HG03108 (cell line): Measurements from ENCODE around the gene SMIM11.
A peak's percentile ranks its signal among the peaks of the same experiment; 100 is the strongest.
"Not testable (repeated sequence)": the region's sequence is repeated elsewhere in the genome, so short reads cannot be mapped to it uniquely, and the experiment has no call there.

Source experiments
- ATAC-seq: cut with Tn5 transposase; IDR thresholded peaks from one replicate; pipeline ENCODE4 v1.9.1; 2021; ENCODE audit warnings: moderate library complexity; ENCODE audit not compliant: unreplicated experiment

Gene SMIM11

GRCh38 chr21:34354836-34355235 is 20.5 kb upstream of the SMIM11 start:
- ATAC-seq = no peak

- no peak for ATAC-seq
These were observed 19.7 kb upstream of the SMIM11 start for GRCh38 chr21:34355570-34355969.

DNA sequence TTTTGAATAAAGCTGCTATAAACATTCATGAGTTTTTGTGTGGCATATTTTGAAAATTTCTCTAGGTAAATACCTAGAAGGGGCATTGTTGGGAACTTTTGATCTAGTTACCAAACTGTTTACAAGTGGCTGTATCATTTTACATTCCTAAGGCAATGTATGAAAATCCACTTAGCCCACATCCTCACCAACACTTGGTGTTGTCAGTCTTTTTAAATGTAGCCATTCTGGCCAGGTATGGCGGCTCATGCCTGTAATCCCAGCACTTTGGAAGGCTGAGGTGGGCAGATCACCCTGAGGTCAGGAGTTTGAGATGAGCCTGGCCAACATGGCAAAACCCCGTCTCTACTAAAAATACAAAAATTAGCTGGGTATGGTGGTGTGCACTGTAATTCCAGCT is 17.4 kb upstream of the SMIM11 start:
- ATAC-seq = no peak

DNA sequence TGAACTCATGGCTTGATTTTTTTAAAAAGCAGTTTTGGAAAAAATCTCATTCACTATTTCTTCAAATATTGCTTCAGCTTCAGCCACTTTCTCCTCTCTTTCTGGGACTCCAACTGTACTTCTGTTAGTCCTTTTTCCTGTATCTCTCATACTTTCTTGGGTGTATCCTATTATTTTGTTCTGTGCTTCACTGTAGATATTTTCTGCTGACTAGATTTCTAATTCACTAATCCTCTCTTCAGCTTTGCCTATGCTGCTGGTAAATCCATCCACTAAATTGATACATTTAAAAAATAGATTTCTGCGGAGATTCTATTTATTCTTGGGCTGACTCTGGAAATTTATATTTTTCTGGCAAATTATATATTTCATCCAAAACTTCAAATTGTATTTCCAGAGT is 16.4 kb upstream of the SMIM11 start:
- ATAC-seq = no peak

GRCh38 chr21:34360488-34361241 is 14.6 kb upstream of the SMIM11 start:
- ATAC-seq = no peak

DNA sequence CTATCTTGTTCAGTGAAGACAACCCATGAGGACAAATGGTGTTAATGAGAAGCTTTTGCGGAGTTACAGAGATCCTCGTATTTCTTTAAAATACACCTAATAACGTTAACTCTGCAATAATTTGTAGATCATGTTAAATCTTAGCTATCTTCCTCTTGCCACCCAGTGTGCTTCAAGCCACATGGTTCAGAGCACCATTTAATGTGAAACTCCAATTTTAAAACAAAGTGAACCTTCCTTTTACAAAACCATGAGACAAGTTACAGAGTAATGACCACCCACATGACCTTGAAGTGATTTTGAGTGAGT is 13.2 kb upstream of the SMIM11 start:
- no peak for ATAC-seq

DNA sequence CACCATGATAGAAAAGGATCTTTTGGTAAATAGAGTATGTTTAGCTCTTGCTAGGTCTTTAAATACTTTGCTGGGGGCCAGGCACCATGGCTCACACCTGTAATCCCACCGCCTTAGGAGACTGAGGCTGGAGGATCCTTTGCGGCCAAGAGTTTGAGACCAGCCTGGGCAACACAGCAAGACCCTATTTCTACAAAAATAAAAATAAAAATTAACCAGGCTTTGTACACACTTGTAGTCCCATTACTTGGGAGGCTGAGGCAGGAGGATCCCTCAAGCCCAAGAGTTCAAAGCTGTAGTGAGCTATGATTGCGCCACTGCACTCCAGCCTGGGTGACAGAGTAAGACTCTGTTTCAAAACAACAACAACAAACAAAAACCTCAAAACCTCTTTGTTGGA is 12.6 kb upstream of the SMIM11 start:
- no peak for ATAC-seq

DNA sequence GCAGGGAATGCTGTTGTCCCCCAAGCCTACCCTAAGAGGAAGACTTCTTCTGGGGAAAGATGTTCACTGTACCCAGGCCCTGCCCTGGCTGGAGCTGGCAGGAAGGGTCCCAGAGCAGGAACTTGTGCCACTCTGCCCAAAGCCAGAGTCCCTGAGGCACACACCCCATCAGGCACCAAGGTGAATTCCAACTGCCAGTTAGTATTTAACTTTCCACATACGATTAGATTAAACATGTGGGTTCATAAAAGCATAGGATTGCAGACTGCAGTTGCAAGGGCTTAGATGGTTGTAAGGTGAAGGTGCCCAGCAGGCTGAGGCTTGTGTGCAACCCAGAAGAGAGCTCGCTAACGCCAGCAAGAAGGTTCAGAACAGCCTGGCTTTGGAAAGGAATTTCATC is 11.6 kb upstream of the SMIM11 start, which contains the start of gene KCNE2:
Gene KCNE2 (plus strand): TSS at position 274 of the 400 bp plus-strand sequence. CDS start 6,473 bp downstream, outside the sequence.
- ATAC-seq = no peak

GRCh38 chr21:34364921-34365320 is 10.4 kb upstream of the SMIM11 start:
- ATAC-seq = no peak

- ATAC-seq = no peak
These were observed 9.5 kb upstream of the SMIM11 start for GRCh38 chr21:34365809-34366208.

DNA sequence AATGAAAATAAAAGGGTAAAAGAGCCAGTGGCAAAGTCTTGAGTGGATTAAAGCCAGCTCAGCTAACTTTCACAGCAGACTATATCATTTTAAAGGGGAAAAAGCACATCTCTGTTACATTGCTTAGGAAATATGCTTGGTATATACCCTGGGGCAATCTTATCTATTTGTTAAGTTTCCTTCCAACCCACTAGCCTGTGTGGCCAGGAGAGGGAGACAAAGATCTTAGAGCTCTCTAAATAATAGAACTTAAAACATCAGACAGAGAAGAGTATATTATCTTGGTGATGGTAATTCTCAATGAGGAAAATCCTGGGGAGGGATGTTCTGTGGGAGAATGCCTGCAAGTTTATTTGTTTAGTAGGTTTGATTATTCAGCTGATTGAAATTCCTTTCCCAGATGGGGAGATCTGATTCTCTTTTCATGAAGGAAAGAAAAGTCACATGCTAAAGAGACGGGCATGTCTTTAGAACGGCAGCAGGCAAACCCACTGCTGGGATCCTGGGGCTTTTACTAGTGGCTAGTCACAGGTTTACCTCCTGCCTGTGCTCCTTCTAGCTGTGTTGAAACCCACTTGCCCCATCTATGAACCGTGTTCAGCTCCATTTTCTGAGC is 7.9 kb upstream of the SMIM11 start:
- no peak for ATAC-seq

GRCh38 chr21:34369741-34370140 is 5.6 kb upstream of the SMIM11 start:
- ATAC-seq = no peak

- no peak for ATAC-seq
These were observed 3.0 kb upstream of the SMIM11 start for GRCh38 chr21:34372321-34372720.

DNA sequence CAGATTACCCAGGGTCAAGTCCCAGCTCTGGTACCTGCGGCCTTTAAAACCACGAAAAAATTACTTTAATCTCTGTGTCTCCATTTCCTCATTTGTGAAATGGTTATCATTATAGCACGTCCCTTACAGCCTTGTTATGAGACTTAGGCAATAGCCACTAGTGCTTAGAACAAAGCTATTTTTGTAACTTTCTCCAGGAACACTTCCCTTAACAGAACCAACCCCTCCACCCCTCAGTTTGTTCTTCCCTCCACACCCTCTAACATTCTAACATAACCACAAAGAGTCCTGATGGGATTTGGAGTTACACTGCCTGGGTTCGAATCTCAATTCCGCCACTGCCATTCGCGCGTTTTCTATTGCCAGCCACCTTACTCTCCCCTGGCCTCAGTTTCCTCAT is 845 bp upstream of the SMIM11 start:
- not testable (repeated sequence) for ATAC-seq

DNA sequence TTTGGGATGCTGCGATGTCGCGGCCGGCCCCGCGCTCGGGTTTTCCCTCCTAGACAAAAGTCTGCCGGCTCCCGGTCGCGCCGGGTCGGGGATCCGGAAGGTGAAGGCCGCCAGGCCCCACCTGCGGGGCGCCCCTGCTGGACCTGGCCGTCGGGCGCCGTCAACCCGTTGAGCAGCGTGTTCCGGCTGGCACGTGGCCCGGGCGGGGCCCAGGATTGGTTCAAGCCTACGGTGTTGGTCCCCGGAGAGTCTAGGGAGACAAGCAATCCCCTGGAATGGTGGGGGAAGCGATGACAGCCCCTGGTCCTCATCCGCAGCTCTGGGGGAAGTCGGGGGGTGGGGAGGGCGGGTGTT is 289 bp downstream of the SMIM11 start:
- ATAC-seq = peak; percentile 55

- not testable (repeated sequence) for ATAC-seq
These were observed 7.8 kb downstream of the SMIM11 start for GRCh38 chr21:34383138-34383537.

DNA sequence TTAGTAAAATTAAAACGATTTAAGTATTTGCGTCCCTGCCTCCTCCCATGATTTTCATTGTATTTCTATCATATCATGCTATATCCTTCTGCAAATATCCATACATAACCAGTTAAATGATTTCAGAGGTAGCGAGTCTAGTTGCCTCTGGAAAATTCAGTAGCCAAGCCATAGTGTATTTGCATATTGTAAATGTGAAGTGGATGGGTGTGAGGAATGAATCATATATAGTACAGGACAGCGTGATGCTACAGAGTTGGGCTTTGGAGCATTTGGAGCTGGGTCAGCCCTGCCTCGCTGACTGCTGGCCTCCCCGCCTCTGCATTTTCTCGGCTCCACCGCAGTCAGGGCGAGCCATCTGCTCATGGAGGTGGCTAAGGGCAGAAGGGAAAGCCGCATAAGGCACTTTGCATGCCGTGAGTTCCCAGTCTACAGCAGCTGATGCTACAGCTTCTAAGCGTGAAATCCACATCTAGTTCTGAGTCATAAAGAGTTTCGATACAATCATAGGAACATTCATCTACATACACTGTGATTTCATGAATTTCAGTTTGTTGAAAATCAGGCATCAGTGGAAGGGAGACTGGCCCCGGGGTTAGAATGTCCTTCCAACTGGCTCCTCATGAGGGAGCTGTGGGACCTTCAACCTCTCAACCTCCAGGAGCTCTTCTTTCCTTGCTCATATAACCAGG is 8.6 kb downstream of the SMIM11 start:
- peak; percentile 92 for ATAC-seq

GRCh38 chr21:34400522-34400921 is 25.2 kb downstream of the SMIM11 start:
- ATAC-seq = not testable (repeated sequence)

- not testable (repeated sequence) for ATAC-seq
These were observed 29.4 kb downstream of the SMIM11 start for GRCh38 chr21:34404742-34405141.

DNA sequence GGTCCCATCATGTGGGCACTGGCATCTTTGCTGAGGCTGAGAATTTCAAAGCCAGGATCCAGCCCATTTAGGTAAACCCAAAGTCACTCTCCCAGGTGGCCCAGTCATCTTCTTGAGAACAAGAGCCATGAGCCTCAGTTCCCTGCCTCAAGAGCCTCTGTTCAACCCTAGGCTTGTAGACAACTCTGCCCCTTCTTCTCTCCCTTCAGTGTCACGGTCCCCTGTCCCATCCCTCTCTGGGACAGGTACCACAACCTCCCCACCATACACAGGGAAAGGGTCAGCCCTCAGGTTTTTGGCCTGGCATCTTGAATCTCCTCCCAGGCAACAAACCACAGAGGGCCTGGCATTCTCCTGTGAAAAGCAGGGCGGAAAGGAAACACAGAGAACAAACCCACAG is 30.4 kb downstream of the SMIM11 start:
- not testable (repeated sequence) for ATAC-seq

GRCh38 chr21:34406102-34406501 is 30.8 kb downstream of the SMIM11 start:
- ATAC-seq = not testable (repeated sequence)

- ATAC-seq = not testable (repeated sequence)
These were observed 31.4 kb downstream of the SMIM11 start for GRCh38 chr21:34406676-34407075.
